ENCODE data around the gene PTCH2. TPM values are rescaled to one million over a fixed set of nuclear protein-coding genes. Genes with fewer than 3 reads are reported as not detected.
A peak's percentile ranks its signal among the peaks of the same experiment; 100 is the strongest.

Gene PTCH2
- total RNA-seq, 1 donor from 2014 or later = 3.4 TPM

- Mint-ChIP-seq H3K27ac (peak within 1 kb of the TSS; percentile 100), H3K9me3 (no peaks in the 10 kb centered on the region), H3K4me3 (peak within 1 kb of the TSS; percentile 75), H3K27me3 (no peaks in the 10 kb centered on the region), H3K36me3 (peaks cover 8% of the 10 kb centered on the region), H3K4me1 (ENCODE audit: unreplicated experiment) (peaks cover 39% of the 10 kb centered on the region)
- no peak for TF ChIP-seq CTCF (conservative IDR thresholded peaks at IDR 0.05)
- no peak for DNase-seq (ENCODE audit: extremely low spot score, unreplicated experiment)
Observed at GRCh38 chr1:44808063-44808937, 34.8 kb downstream of the PTCH2 start, which contains the start of gene BTBD19. TSS of gene BTBD19 (plus strand) at chr1:44808523. CDS start at chr1:44808821, 298 bp downstream.

- Mint-ChIP-seq H3K36me3 (peaks cover 12% of the 10 kb centered on the region), H3K9me3 (no peaks in the 10 kb centered on the region), H3K27ac (peak overlapping the region; percentile 100), H3K4me3 (peak overlapping the region; percentile 75), H3K27me3 (no peaks in the 10 kb centered on the region), H3K4me1 (ENCODE audit: unreplicated experiment) (peaks cover 39% of the 10 kb centered on the region)
- no peak for DNase-seq (ENCODE audit: extremely low spot score, unreplicated experiment)
- no peak for TF ChIP-seq CTCF (conservative IDR thresholded peaks at IDR 0.05)
Observed at GRCh38 chr1:44807364-44808062, 35.5 kb downstream of the PTCH2 start.

GRCh38 chr1:44806704-44807363 lies 36.2 kb downstream of the PTCH2 start, which contains the start of gene DYNLT4:
TSS of gene DYNLT4 (minus strand) at chr1:44807351. CDS start at chr1:44806668, 683 bp downstream.
- peaks cover 40% of the 10 kb centered on the region for H3K4me1 Mint-ChIP-seq (ENCODE audit: unreplicated experiment)
- peak within 1 kb of the TSS; percentile 100 for H3K27ac Mint-ChIP-seq
- no peak for DNase-seq (ENCODE audit: extremely low spot score, unreplicated experiment)
- TF ChIP-seq CTCF (conservative IDR thresholded peaks at IDR 0.05) = no peak
- no peaks in the 10 kb centered on the region for H3K27me3 Mint-ChIP-seq
- peak within 1 kb of the TSS; percentile 75 for H3K4me3 Mint-ChIP-seq
- peaks cover 17% of the 10 kb centered on the region for H3K36me3 Mint-ChIP-seq
- no peaks in the 10 kb centered on the region for H3K9me3 Mint-ChIP-seq

- Mint-ChIP-seq H3K4me1 (ENCODE audit: unreplicated experiment) (peaks cover 35% of the 10 kb centered on the region), H3K9me3 (no peaks in the 10 kb centered on the region), H3K27ac (no peak overlapping the region), H3K4me3 (no peak overlapping the region), H3K36me3 (peaks cover 19% of the 10 kb centered on the region), H3K27me3 (no peaks in the 10 kb centered on the region)
- DNase-seq (ENCODE audit: extremely low spot score, unreplicated experiment) = no peak
- no peak for TF ChIP-seq CTCF (conservative IDR thresholded peaks at IDR 0.05)
Observed at GRCh38 chr1:44806025-44806703, 36.9 kb downstream of the PTCH2 start.

All from type B pancreatic cell (in vitro differentiated cells).